Body of pancreas (tissue), 4 donors: ENCODE results near the gene PROS1.

ENCODE experiments used
- POLR2A ChIP-seq, 3 donors: fragments of 450-650 bp; IDR thresholded peaks; one replicate each; pipeline ENCODE4 v1.6.1; 2016; ENCODE audit warnings: antibody characterized with exemption in 3 of 3, mild to moderate bottlenecking in 2 of 3
- TF ChIP-seq, protein P1 (sequence below), 7 experiments: fragments of 450-650 bp in 4 of 7; fragments of 200-600 bp in 3 of 7; sonication (generic) in 3 of 7; IDR thresholded peaks; one replicate each; pipeline ENCODE4 v1.5.1; 2016 to 2019; ENCODE audit warnings: antibody characterized with exemption in 7 of 7

DNA sequence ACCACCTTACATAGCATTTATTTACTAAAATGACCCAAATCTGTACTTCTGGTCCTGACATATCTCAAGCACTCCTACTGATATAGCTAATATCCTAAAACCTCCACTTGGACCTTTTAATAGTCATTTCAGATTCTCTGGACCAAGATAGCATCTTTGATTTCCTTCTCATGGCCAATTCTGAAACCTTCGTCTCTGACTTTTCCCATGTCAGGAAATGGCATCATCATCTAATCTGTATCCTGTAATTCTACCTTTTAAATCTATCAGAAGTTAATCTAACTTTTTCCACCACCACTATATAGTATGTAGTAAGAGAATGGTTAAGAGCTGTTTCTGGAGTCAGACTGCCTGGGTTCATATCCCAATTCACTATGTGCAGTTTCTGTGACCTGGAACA is 38.5 kb upstream of the PROS1 start:
- TF ChIP-seq, protein P1, sequence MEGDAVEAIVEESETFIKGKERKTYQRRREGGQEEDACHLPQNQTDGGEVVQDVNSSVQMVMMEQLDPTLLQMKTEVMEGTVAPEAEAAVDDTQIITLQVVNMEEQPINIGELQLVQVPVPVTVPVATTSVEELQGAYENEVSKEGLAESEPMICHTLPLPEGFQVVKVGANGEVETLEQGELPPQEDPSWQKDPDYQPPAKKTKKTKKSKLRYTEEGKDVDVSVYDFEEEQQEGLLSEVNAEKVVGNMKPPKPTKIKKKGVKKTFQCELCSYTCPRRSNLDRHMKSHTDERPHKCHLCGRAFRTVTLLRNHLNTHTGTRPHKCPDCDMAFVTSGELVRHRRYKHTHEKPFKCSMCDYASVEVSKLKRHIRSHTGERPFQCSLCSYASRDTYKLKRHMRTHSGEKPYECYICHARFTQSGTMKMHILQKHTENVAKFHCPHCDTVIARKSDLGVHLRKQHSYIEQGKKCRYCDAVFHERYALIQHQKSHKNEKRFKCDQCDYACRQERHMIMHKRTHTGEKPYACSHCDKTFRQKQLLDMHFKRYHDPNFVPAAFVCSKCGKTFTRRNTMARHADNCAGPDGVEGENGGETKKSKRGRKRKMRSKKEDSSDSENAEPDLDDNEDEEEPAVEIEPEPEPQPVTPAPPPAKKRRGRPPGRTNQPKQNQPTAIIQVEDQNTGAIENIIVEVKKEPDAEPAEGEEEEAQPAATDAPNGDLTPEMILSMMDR (IDR thresholded peaks at IDR 0.05) = no peak
- TF ChIP-seq POLR2A (IDR thresholded peaks at IDR 0.05) = no peak
